Left ventricle myocardium inferior (tissue), 1 donor: ENCODE measurements around the gene TEX13C. TPM values are rescaled to one million over a fixed set of nuclear protein-coding genes. Genes with fewer than 3 reads are reported as not detected.

Experiments
- DNase-seq: peaks from one replicate; pipeline ENCODE4 v3.0.0-alpha.2; 2020
- H3K27ac ChIP-seq: fragments of 200-600 bp; replicated peaks from 2 replicates; pipeline ENCODE4 v1.8.0; 2021
- H3K27me3 ChIP-seq: fragments of 200-600 bp; 2 replicates; pipeline ENCODE4 v1.8.0; 2021; ENCODE audit warnings: low read depth
- H3K36me3 ChIP-seq: fragments of 200-600 bp; 2 replicates; pipeline ENCODE4 v1.8.0; 2021
- H3K4me1 ChIP-seq: fragments of 200-600 bp; 2 replicates; pipeline ENCODE4 v1.8.0; 2021
- H3K4me3 ChIP-seq: fragments of 200-600 bp; 2 replicates; pipeline ENCODE4 v1.8.0; 2021; ENCODE audit warnings: mild to moderate bottlenecking, moderate library complexity
- H3K9me3 ChIP-seq: fragments of 200-600 bp; replicated peaks from 2 replicates; pipeline ENCODE4 v1.8.0; 2021
- CTCF ChIP-seq: fragments of 200-600 bp; IDR thresholded peaks from 2 replicates; pipeline ENCODE4 v1.8.0; 2021; ENCODE audit warnings: antibody characterized with exemption, mild to moderate bottlenecking, borderline replicate concordance
- intact Hi-C: fragments of 100-400 bp; cut with micrococcal nuclease; formaldehyde crosslinking; loops from one replicate; pipeline ENCODE4 v1.11.0; 2022
- total RNA-seq: library from RNA; stranded (reverse); fragmentation: NEBNext Ultra II Directional; extraction: Animal tissue kit (Norgen Biotek cat#: 25700); gene quantifications from one replicate; pipeline ENCODE4 v1.2.1, GENCODE V29; 2021
- donor health status: DM: no; HTN: yes; CAD: no; lungs with severe emphysema.

Gene TEX13C
- total RNA-seq, 1 donor from 2014 or later = not detected

- DNase-seq = no peak
- H3K9me3 ChIP-seq = no peaks in the 10 kb centered on the region
- H3K4me3 ChIP-seq = no peak overlapping the region
- no peaks in the 10 kb centered on the region for H3K4me1 ChIP-seq
- no peak overlapping the region for H3K27ac ChIP-seq
- no peak for TF ChIP-seq CTCF
- intact Hi-C loops = no loop called here
- H3K27me3 ChIP-seq = no peaks in the 10 kb centered on the region
- no peaks in the 10 kb centered on the region for H3K36me3 ChIP-seq
These were observed 20.8 kb downstream of the TEX13C start for GRCh38 chrX:125340490-125340889.

DNA sequence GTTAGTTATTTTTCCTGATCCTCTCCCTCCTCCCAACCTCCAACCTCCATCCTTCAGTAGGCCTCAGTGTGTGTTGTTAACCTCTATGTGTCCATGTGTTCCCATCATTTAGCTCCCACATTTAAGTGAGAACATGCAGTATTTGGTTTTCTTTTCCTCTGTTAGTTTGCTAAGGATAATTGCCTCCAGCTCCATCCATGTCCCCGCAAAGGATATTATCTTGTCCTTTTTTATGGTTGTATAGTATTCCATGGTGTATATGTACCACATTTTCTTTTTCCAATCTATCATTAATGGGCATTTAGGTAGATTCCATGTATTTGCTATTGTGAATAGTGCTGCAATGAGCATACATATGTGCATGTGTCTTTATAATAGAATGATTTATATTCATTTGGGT is 54.5 kb downstream of the TEX13C start:
- TF ChIP-seq CTCF = no peak

More for the DNA sequence above, 54.5 kb downstream of the TEX13C start:
- no peaks in the 10 kb centered on the region for H3K4me1 ChIP-seq
- no peaks in the 10 kb centered on the region for H3K27me3 ChIP-seq
- DNase-seq = no peak
- H3K4me3 ChIP-seq = no peak overlapping the region
- H3K9me3 ChIP-seq = no peaks in the 10 kb centered on the region
- H3K36me3 ChIP-seq = no peaks in the 10 kb centered on the region
- H3K27ac ChIP-seq = no peak overlapping the region
- intact Hi-C loops = no loop called here
